ENCODE measurements around the gene FOXN3.

The FOXN3 gene

GRCh38 chr14:89366864-89367778 is 49.9 kb downstream of the FOXN3 start:
- no peak for DNase-seq
- H3K27ac ChIP-seq, result no peak overlapping the region
- H3K4me3 ChIP-seq (ENCODE audit: low read depth, low read length), result no peak overlapping the region

GRCh38 chr14:89365061-89365801 is 51.8 kb downstream of the FOXN3 start:
- Histone ChIP-seq H3K36me3 (replicated peaks) (no peaks in the 10 kb centered on the region), H3K4me3 (ENCODE audit: low read depth, low read length) (no peak overlapping the region), H3K27me3 (replicated peaks) (no peaks in the 10 kb centered on the region), H3K27ac (no peak overlapping the region)
- TF ChIP-seq CTCF (IDR thresholded peaks at IDR 0.05; ENCODE audit: low read depth, low read length, missing control alignments), result no peak
- DNase-seq, result no peak
- in situ Hi-C loops (cut with HindIII; ENCODE audit: low pct_ligation_motif_present, low sequenced_read_pairs), result no loop called here

More at GRCh38 chr14:89366864-89367778, 49.9 kb downstream of the FOXN3 start:
- Histone ChIP-seq H3K27me3 (replicated peaks) (no peaks in the 10 kb centered on the region), H3K36me3 (replicated peaks) (no peaks in the 10 kb centered on the region)
- in situ Hi-C loops (cut with HindIII; ENCODE audit: low pct_ligation_motif_present, low sequenced_read_pairs), result no loop called here
- no peak for TF ChIP-seq CTCF (IDR thresholded peaks at IDR 0.05; ENCODE audit: low read depth, low read length, missing control alignments)

GRCh38 chr14:89364316-89364715 is 52.7 kb downstream of the FOXN3 start:
- no peak overlapping the region for H3K27ac ChIP-seq

GRCh38 chr14:89360277-89360676 is 56.8 kb downstream of the FOXN3 start:
- Histone ChIP-seq H3K36me3 (replicated peaks) (no peaks in the 10 kb centered on the region), H3K4me3 (ENCODE audit: low read depth, low read length) (no peak overlapping the region), H3K27ac (no peak overlapping the region), H3K27me3 (replicated peaks) (no peaks in the 10 kb centered on the region)
- TF ChIP-seq CTCF (IDR thresholded peaks at IDR 0.05; ENCODE audit: low read depth, low read length, missing control alignments), result no peak
- in situ Hi-C loops (cut with HindIII; ENCODE audit: low pct_ligation_motif_present, low sequenced_read_pairs), result no loop called here
- no peak for DNase-seq

More at GRCh38 chr14:89364316-89364715, 52.7 kb downstream of the FOXN3 start:
- no peak for DNase-seq
- no peak for TF ChIP-seq CTCF (IDR thresholded peaks at IDR 0.05; ENCODE audit: low read depth, low read length, missing control alignments)
- no peaks in the 10 kb centered on the region for H3K36me3 ChIP-seq (replicated peaks)
- in situ Hi-C loops (cut with HindIII; ENCODE audit: low pct_ligation_motif_present, low sequenced_read_pairs), result no loop called here
- no peak overlapping the region for H3K4me3 ChIP-seq (ENCODE audit: low read depth, low read length)
- H3K27me3 ChIP-seq (replicated peaks), result no peaks in the 10 kb centered on the region

- no peaks in the 10 kb centered on the region for H3K36me3 ChIP-seq (replicated peaks)
- in situ Hi-C loops (cut with HindIII; ENCODE audit: low pct_ligation_motif_present, low sequenced_read_pairs), result no loop called here
- no peak for DNase-seq
- H3K27me3 ChIP-seq (replicated peaks), result no peaks in the 10 kb centered on the region
- no peak overlapping the region for H3K4me3 ChIP-seq (ENCODE audit: low read depth, low read length)
- TF ChIP-seq CTCF (IDR thresholded peaks at IDR 0.05; ENCODE audit: low read depth, low read length, missing control alignments), result no peak
- H3K27ac ChIP-seq, result no peak overlapping the region
Measured at GRCh38 chr14:89359477-89360222, 57.4 kb downstream of the FOXN3 start.
